ENCODE measurements around the gene RXRA.

The RXRA gene

DNA sequence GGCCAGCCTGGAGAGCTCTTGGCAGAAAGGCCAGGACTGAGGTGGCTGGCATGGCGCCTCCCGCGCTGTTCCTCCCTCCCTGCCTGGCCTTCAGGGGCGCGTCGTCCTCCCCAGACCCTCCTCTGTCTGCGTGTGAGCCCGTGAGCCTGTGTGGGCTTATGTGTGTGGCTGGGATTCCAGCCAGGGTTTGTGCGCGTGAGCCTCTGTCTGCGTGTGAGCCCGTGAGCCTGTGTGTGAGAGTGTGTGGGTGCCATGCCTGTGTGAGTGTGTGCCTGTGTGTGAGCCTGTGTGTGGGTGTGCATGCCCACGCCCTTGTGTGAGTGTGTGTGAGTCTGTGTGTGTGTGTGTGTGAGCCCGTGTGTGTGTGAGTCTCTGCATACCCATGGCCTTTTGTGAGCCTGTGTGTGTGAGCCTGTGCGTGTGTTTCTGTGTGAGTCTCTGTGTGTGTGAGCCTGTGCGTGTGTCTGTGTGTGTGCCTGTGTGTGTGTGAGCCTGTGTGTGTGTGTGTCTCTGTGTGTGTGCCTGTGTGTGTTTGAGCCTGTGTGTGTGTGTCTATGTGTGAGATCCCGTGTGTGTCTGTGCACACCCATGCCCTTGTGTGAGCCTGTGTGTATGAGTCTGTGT lies 13.0 kb downstream of the RXRA start:
- no peak for DNase-seq

DNA sequence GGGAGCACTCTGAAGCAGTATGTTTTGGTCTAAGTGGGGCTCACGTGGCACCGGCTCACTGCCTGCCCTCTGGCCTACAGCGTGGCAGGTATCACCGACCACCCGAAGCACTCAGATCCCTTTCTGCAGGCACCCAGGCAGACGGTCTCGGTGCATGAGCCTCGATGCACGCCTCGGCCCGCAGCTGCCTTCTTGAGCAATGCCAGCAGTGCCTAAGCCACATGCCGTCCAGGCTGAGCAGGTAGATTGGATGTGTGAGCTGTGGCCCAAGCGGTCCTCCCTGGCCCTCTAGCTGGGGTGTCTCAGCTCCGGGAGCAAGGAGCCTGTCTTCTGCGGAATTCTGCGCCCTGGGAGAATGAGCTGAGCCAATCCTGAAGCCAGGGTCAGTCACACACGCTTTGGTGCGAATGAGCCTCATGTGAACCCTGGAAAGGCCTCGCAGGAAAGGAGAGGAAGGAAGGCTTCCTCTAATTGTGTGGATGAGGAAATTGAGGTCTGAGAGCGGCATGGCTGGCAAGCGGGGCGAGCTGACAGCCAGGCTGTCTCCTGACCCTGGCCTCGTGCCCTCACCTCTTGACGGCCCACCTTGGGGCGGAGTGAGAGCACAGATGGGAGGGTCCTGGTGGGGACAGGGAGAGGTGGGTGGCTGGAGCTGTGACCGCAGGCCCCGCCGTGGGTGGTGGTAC lies 14.4 kb downstream of the RXRA start:
- DNase-seq = no peak

DNA sequence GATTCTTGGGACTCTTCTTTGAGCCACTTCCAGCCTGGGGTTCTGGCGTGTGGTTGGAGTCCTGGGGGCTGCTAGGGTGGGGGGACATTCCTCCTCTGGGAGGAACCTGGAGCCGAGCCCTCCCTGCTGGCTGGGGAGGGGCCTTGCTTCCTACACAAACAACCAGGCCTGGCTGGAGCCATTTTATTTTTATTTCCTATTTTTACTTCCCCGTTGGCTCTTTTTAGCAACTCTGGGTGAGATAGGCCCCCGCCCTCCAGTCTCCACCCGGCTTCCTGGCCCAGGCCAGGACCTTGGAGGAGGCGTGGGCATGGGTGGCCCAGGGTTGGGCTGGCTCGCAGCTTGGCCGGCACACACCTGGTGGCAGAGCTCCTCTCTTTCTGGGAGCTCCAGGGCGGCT lies 15.1 kb downstream of the RXRA start:
- DNase-seq = no peak

DNA sequence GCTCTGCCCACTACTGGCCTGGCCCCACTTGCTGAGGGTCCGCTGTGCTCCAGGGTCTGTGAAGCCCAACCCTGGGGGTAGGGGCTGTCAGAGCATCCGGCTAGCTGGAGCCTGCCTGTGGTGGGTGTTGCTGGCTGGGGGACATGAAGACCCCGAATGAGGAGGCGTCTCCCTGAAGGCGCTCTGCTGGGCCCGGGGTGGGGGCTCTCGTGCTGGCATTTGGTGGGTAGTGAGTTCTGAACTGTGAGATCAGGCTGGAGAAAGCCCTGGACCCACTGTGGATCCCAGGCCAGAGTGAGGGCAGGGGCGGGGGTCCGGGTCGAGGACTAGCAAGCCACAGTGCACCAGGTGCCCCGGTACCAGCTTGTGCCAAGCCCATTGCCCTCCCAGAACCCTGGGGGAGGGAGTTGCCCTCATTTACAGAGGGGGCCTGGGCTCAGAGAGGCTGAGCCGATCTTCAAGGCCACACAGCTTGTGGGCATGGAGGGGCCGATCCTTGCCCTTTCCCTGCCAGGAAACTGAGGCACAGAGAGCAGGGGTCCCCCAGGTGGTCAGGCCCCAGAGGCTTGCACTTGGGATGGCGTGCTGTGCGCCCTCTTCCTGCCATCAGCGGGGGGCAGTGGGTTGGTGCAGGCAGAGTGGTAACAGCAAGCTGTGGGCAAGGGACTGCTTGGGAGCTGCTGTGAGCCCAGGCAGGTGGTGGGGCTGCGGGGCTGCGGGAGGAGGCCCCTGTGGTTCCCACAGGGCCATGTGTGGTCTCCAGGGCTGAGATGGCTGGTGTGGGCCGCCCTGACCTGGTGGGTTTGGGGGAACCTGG lies 15.9 kb downstream of the RXRA start:
- DNase-seq = no peak

DNA sequence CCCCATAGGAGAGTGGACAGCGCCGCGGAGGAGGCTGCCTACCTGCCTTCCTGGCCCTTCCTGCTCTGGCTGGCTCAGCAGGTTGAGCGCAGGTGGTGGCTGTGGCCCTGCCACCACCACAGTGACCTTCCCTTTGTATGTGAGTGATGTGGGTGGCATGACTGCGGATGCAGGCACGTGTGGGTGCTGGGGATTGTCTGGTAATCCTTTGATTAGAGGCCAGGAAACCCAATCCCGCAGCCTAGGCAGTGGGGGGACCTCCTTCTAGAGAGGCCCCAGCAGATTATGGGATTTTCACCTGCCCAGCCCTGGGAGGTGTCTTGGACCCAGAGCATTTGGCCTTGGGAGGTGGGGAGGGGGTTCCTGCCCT lies 16.5 kb downstream of the RXRA start:
- no peak for DNase-seq

DNA sequence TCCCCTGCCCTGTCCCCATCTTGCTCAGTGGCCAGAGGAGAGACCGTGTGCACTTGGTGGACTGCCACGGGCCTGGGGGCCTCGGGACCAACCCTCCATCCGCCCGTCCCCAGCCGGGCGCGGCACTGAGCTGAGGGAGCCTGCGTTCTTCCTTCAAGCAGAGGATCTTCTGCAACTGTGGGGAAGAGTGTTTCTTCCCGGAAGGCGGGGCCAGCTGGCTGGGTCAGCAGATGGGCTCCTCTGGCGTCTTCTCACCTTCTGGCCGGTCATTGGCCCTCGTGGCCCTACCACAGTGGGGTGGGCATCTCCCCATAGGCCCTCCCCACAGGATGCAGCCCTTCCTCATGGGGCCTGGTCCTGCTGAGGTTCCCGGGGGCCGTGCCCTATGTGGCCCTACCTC lies 17.4 kb downstream of the RXRA start:
- no peak for DNase-seq

DNA sequence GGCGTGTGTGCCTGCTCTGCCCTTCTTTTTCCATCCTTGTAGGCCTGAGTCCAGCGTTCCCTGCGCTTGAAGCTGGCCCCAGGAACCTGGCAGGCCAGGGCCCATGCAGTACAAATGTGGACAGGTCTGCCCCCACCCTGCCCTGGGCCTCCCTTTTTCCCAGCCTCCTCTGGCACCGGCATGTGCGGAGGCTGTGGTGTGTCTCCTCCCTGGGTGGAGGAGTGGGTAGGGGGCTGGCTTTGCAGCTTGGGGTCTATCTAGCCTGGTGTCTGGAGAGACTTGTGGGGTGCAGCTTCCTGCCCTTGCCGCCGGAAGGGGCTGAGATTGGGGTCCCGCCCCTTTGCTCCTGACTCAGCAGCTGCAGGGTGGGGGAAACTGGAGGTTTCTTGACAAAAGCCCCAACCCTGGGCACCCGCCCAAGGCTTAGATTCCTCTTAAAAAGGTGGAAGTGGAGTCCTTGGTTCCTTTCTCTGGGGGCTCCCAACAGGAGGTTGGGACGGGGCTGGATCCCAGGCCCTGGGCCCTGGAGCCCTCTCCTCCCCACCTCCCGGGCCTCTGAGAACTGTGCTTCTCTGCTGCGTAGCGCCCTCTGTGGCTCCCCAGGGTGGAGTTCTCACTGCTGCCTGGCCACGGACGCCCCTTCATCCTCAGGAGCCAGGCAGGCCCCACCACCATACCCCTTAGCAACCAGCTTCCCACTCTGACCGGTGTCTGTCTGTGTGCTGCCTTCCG lies 18.0 kb downstream of the RXRA start:
- DNase-seq = peak; percentile 63

DNA sequence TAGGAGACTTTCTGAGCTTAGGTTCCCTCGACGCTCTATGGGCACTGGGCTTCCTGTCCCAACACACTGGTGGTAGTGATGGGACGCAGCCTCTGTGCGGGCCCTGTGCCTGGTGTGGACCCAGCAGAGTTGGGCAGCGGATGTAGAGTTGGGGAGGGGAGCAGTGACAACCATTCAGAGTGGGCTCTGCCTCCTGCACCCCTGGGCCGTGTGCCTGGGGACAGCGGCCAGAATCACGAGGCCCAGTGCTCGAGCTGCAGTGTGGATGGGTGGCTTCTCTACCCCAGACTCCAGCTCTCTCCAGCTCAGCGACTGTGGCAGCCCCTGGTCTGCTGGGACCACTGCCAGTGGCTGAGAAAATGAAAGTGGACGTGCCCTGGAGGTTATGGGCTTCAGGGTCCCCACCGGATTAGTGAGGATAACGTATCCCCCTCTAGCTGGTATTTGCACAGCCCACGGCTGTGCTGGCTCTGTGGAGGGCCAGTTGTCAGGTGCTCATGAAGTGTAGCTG lies 18.6 kb downstream of the RXRA start:
- no peak for DNase-seq

DNA sequence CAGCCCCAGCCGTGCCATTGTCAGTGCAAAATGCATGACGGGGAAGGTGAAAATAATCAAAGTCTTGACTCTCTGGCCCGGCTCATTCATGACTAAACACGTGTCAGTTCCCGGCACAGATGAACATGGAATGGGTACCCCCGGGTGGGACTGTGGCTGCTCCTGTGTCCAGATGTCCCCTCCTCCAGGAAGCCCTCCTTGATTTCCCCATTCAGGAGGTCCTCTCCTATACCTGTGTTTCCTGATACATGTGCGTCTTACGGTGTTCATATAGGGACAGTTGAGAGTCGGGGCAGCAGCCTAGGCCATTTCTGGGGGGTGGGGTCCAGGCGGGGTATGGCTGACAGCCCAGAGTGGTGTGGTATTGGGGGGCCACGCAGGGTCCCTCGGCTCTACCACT lies 19.5 kb downstream of the RXRA start:
- DNase-seq = no peak

DNA sequence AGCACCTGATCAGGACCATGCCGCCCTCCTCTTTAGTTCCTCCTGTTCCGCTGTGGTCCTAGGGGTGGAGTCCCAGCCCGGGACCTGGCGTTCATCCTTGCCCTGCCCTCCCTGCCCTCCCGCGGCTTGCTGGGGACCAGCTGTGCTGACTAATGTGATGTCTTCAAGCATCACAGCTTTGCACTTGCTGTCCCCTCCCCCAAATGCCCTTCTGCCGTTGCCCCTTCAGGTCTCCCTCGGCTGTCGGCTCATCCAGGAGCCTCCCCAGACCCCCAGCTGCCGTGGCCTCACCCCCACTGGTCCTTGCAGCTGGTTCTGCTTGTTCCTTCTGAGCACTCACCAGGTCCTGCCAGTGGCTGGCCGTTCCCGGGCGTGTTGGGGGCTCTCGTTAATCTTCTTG lies 19.9 kb downstream of the RXRA start:
- no peak for DNase-seq

DNA sequence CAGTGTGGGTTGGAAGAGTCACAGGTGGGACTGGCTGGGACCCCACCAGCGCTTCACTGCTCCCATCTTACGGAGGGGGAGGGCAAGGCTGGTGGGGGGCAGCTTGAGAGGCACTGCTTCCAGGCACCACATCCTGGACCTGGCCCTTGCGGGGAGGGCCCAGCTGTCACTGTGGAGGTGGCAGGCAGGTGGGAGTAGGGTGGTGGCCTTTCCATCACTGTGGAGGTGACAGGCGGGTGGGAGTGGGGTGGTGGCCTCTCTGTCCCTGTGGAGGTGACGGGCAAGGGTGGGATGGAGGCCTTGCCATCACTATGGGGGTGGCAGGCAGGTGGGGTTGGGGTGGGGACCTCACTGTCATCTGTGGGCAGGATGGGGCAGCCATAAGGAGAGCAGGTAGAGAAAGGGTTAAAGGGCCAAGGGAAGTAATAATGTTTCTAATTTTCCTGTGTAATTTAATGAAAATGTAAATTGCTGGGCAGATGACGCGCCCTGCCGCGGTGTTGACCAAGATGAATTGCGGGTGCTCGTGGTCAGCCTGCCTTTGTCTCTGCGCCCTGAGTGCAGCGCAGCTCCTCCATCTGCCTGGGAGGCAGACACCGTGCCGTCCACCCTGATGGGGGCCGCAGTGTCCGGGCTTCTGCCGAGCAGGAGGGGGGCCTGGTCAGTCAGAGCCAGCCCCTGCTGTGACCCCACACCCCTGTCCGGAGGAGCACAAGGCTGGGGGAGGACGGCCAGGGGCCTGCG lies 20.8 kb downstream of the RXRA start:
- DNase-seq = no peak

DNA sequence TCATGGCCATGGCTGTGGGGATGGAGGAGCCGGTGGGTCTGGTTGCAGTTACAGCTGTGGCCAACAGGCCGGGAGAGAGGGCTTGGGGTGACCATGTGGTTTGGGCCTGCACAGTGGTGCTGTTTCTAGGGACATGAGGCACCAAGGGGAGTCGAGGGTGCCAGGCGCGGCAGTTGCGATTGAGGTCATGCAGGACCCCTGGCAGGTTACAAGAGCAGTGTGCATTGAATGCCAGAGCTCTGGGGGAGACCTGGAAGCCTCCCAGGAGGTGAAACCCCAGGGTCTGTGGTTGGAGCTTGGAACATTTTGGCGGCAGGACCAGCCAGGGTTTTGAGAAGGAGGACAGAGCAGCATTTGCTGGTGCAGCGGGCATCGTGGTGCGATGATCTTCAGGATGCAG lies 21.7 kb downstream of the RXRA start:
- no peak for DNase-seq

DNA sequence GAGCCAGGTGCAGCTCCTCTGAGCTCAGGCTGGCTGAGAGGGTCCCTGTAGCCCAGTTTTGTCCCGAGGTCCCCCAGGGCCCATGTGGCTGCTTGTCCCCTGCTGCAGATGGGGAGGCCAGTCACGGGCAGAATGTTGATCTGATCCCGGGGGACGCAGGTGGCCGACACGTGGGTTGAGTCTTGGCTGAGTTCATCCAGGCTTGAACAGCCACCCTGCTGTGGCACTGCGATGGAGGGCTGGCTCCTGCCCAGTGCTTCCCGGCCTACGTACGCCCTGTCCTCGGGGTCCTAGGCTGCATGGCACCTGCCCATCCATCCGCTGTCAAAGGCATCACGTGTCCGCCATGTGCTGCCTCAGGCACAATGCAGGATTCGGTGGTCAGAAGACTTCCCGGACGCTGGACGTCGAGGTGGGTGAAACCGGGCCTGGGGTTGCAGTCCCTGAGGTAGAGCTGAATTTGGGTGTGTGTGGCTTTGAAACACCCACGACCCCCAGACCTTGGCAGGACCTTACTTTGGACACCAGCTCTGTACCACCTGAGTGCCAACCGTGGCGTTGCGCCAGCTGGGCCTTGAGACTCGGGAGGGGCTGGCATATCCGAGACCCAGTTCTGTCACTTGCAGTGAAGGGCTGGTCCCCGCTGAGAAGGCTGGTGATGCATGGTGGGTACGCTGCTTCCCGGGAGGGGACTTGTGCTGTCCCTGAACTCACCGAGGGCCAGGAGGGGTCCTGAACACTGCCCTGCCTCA lies 22.3 kb downstream of the RXRA start:
- no peak for DNase-seq

DNA sequence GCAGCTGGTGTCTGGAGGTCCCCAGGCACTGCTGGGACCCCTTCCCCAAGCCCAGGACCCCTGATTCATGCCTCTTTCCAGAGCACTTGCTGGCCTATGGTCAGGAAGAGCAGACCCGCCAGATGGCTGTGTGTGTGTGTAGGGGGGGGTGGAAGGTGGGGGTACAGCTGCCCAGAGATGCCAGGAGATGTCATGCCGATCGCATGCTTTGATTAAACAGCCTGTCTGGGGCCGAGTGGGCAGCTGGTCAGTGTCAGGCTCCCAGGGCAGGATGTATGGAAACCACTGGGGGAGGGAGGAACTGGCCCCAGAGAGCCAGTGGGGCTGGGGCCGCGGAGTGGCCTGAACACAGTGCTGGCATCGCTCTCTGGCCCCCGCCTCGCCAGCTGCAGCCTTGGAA lies 23.7 kb downstream of the RXRA start:
- DNase-seq = no peak

DNA sequence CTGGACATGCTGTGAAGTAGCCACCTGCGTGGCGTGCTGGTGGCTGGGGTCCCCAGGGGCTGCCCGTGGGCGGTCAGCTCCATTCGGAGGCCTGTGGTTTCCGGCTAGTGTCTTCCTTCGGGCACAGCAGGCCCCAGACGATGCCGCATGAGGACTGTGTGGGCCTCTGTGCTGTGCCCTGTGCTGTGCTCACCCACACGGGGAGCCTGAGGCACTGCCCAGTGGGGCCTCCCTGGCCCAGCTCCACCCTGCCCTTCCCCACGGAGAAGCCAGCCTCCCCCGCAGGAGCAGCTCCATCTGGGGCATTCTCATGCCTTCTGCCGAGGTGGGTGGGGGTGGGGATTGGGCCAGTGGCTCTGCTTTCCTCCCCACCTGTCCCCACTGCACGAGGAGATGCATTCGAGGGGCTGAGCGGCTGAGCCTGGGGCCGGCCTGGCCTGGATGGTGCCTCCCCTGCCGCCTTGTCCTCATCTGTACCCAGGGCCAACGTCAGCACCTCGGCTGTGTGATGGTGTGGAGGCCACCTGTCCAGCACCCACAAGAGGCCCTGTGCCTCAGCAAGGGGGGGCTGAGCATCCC lies 24.2 kb downstream of the RXRA start:
- DNase-seq = no peak

DNA sequence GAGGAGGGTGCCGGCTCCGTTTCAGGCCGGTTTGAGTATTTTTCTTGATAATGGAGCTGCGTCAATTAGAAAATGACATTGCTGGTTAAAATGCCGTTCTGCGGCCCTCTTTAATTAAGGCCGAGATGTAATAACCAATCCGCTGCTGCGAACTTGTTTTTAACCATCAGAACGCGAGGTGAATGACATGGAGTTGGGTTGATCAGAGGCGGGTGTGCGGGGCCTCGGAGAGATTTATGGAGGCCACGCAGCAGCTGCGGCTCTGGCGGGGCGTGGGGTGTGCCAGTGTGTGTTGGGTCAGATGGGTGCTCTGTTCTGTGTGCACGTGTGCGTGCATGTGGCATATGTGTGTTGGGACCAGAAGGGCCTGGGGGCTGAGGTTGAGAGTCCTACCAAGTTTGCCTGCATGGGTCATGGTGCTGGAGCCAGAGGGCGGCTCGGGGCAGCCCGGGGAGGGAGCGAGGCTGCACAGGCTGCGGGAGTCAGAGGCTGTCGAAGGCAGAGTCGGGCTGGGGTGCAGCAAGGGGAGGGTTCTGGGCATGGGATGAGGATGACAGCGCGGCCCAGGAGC lies 25.4 kb downstream of the RXRA start:
- DNase-seq = no peak

DNA sequence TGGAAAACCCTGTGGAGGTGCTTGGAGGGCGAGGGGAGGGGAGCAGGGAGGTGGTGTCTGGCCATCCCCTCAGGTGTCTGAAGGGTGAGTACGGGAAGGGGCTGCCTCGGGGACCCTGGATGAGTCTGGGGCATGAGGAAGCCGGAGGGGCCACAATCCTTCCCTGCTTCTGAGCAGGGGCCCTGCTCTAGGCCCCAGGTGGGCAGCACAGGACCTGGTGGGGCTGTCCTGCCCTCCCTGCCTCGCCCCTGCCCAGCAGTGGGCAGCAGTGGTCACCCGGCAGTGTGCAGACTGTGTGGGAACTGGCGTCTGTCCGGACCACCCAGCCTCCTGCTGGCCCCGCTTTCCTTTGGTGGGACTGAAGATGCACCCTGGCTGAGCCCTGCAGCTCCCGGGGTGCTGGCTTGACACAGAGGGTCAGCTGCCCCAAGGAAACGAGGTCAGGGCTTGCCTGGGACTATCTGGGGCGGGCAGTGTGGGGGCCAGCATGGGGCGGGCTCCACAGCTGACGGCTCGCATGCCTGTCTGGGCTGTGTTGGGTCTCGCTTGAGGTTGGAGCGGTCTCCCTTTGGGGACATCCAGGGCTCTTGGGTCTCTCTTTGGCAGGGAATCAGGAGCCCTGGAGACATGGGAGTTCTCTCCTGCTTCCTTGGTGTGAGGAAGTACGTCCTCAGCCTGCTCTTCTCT lies 26.1 kb downstream of the RXRA start:
- DNase-seq = no peak

DNA sequence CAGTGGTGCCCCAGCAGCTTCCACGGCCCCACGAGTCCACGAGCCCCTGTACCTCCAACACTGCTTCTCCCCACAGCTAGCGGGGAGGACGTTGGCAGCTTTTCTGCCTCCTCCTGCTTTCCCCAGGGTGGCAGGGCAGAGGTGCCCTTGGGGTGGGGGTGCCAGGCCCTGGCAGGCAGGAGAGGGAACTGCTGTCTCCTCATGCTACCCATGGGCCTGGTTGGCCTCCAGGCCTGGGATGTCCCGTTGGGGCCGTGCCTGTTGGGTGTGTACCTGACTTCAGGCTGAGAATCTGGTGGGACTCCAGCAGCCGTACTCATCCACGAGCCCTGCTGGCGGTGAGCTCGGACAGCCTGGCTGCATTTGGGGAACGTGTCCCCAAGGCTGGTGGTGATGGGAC lies 27.3 kb downstream of the RXRA start:
- no peak for DNase-seq

DNA sequence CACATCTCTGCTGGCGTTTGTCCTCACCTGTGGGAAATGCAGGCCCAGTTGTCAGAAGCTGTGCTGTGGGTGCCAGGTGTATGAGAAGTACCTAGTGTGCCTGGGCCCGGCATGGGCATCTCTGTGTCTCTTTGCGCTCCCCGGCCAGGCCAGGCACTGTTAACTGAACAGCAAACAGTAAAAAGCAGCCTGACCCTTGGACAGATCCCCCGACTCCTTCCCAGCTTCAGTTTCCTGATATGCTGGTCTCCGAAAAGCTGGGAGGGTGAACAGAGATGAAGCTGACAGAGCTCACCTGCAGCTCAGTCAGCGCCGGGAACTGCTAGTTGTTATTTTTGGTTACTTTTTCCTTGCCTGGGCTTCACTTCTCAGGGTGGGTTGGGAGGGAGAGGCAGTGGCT lies 28.9 kb downstream of the RXRA start:
- DNase-seq = no peak

DNA sequence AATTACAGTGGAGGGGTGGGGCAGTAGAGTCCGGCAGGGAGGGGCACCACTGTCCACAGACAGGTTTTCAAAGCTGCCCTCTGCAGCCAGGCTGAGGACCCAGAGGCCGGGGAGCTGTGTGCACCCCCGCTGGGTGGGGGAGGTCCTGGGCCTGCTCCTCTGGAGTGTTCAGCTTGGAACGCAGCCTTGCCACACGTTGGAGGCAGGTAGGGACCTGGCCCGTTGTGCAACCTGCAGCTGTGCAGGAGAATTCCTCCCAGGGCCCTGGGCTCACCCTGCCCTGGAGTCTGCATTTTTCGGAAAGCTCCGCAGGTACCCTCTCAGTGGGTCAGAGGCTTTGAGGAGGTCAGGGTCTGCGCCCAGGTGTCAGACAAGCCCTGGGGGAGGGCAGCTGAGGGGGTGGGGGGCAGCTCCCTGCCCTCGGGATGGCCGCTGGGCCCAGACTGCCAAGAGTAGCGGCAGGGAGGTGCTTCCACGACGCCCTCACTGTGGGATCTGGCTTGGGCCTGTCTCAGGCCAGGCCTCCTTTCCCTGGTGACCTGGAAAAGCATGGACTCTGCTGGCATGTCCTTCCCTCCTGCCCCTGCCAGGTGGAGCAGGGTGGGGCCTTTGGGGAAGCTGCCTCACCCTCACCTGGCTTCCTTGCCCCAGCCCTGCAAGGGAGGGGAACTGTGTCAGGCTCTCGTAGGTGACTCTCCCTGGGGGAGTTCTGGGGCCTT lies 29.5 kb downstream of the RXRA start:
- DNase-seq = no peak
